ENCODE measurements around the gene LY6G6C. TPM values are rescaled to one million over a fixed set of nuclear protein-coding genes. Genes with fewer than 3 reads are reported as not detected.
A peak's percentile ranks its signal among the peaks of the same experiment; 100 is the strongest.

The LY6G6C gene
- total RNA-seq, 4 donors from 2014 or later = 80.0 to 376 (median 338) TPM

- WGBS = 86% methylated on average over 5 of the region's 5 CpGs
- no peak overlapping the region for H3K27ac ChIP-seq
- DNase-seq (ENCODE audit: low spot score in 2 of 2) = no peak
- no peaks in the 10 kb centered on the region for H3K9me3 ChIP-seq
- no peak for TF ChIP-seq POLR2AphosphoS5 (IDR thresholded peaks at IDR 0.05)
- TF ChIP-seq POLR2A (IDR thresholded peaks at IDR 0.05) = no peak
- TF ChIP-seq EP300 (IDR thresholded peaks at IDR 0.05) = no peak
- TF ChIP-seq, protein P1, sequence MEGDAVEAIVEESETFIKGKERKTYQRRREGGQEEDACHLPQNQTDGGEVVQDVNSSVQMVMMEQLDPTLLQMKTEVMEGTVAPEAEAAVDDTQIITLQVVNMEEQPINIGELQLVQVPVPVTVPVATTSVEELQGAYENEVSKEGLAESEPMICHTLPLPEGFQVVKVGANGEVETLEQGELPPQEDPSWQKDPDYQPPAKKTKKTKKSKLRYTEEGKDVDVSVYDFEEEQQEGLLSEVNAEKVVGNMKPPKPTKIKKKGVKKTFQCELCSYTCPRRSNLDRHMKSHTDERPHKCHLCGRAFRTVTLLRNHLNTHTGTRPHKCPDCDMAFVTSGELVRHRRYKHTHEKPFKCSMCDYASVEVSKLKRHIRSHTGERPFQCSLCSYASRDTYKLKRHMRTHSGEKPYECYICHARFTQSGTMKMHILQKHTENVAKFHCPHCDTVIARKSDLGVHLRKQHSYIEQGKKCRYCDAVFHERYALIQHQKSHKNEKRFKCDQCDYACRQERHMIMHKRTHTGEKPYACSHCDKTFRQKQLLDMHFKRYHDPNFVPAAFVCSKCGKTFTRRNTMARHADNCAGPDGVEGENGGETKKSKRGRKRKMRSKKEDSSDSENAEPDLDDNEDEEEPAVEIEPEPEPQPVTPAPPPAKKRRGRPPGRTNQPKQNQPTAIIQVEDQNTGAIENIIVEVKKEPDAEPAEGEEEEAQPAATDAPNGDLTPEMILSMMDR (IDR thresholded peaks at IDR 0.05) = no peak
- peaks cover 30% of the 10 kb centered on the region for H3K36me3 ChIP-seq
- no peaks in the 10 kb centered on the region for H3K27me3 ChIP-seq
- H3K4me3 ChIP-seq = peak overlapping the region; percentile 69
- H3K4me1 ChIP-seq = peaks cover 20% of the 10 kb centered on the region
Measured at GRCh38 chr6:31700740-31701401, 20.7 kb downstream of the LY6G6C start.

DNA sequence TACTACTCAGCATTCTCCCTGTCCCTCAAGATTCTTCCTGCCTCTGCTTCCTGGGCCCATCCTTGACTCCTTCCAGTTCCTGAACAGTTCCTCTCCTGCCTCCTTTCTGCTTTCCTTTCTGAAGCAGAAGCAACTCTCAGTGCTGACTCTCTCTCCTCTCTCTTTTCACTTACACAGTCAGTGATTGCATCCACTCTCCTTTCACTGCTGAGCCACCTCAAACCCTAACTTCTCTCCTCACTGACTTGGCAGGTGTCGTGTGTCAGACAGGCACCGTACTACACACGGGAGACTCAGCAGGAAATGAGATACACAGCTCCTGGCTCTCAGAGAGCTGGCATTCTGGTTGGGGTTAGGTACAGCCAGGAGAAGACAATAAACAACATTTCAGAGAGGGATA, 24.0 kb downstream of the LY6G6C start:
- TF ChIP-seq EP300 (IDR thresholded peaks at IDR 0.05) (no peak), POLR2A (IDR thresholded peaks at IDR 0.05) (no peak)
- TF ChIP-seq, protein P1 (IDR thresholded peaks at IDR 0.05) = no peak
- Histone ChIP-seq H3K36me3 (peaks cover 62% of the 10 kb centered on the region), H3K9me3 (no peaks in the 10 kb centered on the region), H3K4me3 (no peak overlapping the region), H3K27me3 (no peaks in the 10 kb centered on the region), H3K27ac (no peak overlapping the region), H3K4me1 (peaks cover 15% of the 10 kb centered on the region)
- no peak for DNase-seq (ENCODE audit: low spot score in 2 of 2)
- WGBS = 28% methylated on average over 3 of the region's 3 CpGs

GRCh38 chr6:31693535-31693934, 28.0 kb downstream of the LY6G6C start:
- no peak for DNase-seq (ENCODE audit: low spot score in 2 of 2)
- H3K4me3 ChIP-seq = no peak overlapping the region
- peaks cover 91% of the 10 kb centered on the region for H3K36me3 ChIP-seq
- H3K27me3 ChIP-seq = no peaks in the 10 kb centered on the region
- 87% methylated on average over 5 of the region's 6 CpGs for WGBS
- TF ChIP-seq EP300 (IDR thresholded peaks at IDR 0.05) = no peak
- TF ChIP-seq POLR2AphosphoS5 (IDR thresholded peaks at IDR 0.05) = no peak
- TF ChIP-seq POLR2A (IDR thresholded peaks at IDR 0.05) = no peak
- TF ChIP-seq, protein P1 (IDR thresholded peaks at IDR 0.05) = no peak
- no peak overlapping the region for H3K27ac ChIP-seq
- no peaks in the 10 kb centered on the region for H3K9me3 ChIP-seq
- no peaks in the 10 kb centered on the region for H3K4me1 ChIP-seq

DNA sequence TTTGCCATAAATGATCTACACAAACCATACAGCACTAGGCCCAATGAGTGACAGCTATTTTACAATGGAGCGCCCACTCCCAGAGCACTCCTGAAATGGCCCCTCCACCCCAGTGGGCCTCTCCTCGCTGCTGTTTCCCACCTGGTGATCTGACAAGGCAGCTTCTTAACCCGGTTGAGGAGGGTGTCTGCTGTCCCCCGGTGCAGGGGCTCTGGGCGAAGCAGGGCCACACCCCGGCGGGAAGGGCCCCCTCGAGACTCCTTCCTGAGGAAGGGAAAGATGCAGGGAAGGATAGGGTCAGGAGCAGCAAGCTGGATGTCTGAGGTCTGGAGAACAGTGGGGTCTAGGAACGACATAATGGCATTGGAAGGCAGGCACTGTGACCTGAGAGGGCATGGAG, 28.7 kb downstream of the LY6G6C start:
- no peaks in the 10 kb centered on the region for H3K4me1 ChIP-seq
- H3K4me3 ChIP-seq = no peak overlapping the region
- no peaks in the 10 kb centered on the region for H3K27me3 ChIP-seq
- WGBS = 91% methylated on average over 9 of the region's 9 CpGs
- no peak for TF ChIP-seq POLR2A (IDR thresholded peaks at IDR 0.05)
- TF ChIP-seq, protein P1 (IDR thresholded peaks at IDR 0.05) = no peak
- no peak for TF ChIP-seq POLR2AphosphoS5 (IDR thresholded peaks at IDR 0.05)
- no peak for TF ChIP-seq EP300 (IDR thresholded peaks at IDR 0.05)
- no peak for DNase-seq (ENCODE audit: low spot score in 2 of 2)
- peaks cover 97% of the 10 kb centered on the region for H3K36me3 ChIP-seq
- H3K9me3 ChIP-seq = no peaks in the 10 kb centered on the region
- H3K27ac ChIP-seq = no peak overlapping the region

DNA sequence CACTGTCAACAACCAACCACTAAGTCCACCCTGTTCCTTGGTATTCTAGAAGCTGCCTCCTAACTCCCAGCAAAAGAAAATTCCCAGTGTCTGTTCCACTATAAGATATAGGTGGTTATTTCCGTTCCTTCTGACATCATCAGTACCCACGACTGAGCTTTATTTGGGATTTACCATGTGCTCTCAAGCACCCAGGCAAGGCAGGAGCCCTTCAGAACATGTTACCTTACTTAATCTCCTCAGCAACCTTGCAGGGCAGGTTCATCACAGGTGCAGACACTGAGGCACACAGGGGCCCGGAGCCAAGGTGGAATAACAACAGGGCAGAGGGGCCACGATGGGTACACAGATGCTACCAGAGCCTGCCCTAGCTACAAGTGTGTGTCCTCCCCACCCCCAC, 29.2 kb downstream of the LY6G6C start:
- WGBS = 82% methylated on average over 4 of the region's 4 CpGs
- Histone ChIP-seq H3K27ac (no peak overlapping the region), H3K36me3 (peaks cover 98% of the 10 kb centered on the region), H3K27me3 (no peaks in the 10 kb centered on the region), H3K9me3 (no peaks in the 10 kb centered on the region), H3K4me1 (no peaks in the 10 kb centered on the region), H3K4me3 (no peak overlapping the region)
- TF ChIP-seq EP300 (IDR thresholded peaks at IDR 0.05) (no peak), POLR2AphosphoS5 (IDR thresholded peaks at IDR 0.05) (no peak), POLR2A (IDR thresholded peaks at IDR 0.05) (no peak)
- TF ChIP-seq, protein P1 (IDR thresholded peaks at IDR 0.05) = no peak
- no peak for DNase-seq (ENCODE audit: low spot score in 2 of 2)
